DND-41 (cell line): ENCODE results near the gene TWSG1.

Source experiments
- CTCF ChIP-seq: IDR thresholded peaks from 2 replicates; pipeline ENCODE4 v1.5.1; 2012; ENCODE audit warnings: borderline replicate concordance, low read length, moderate library complexity, mild to moderate bottlenecking; ENCODE audit not compliant: poor library complexity, severe bottlenecking; ENCODE audit errors: extremely low read depth
- EZH2 ChIP-seq: IDR thresholded peaks from 3 replicates; pipeline ENCODE4 v1.6.1; 2012; ENCODE audit warnings: borderline replicate concordance, low read depth, mild to moderate bottlenecking, moderate library complexity, low read length, inconsistent platforms; ENCODE audit not compliant: severe bottlenecking

GRCh38 chr18:9329471-9329870 lies 5.1 kb upstream of the TWSG1 start:
- no peak for TF ChIP-seq CTCF
- TF ChIP-seq EZH2, result no peak
